Spleen (tissue), 11 donors: ENCODE measurements around the gene SYNGR2. TPM values are rescaled to one million over a fixed set of nuclear protein-coding genes. Genes with fewer than 3 reads are reported as not detected.

ENCODE experiments used
- DNase-seq: peaks from one replicate; pipeline ENCODE4 v3.0.0-alpha.2; 2020
- H3K27ac ChIP-seq, 8 donors: fragments of 200-600 bp; sonication (generic) in 7 of 8; 1 replicate in 4 of 8; 2 replicates in 4 of 8; pipeline versions ENCODE4 v1.5.0 to v1.8.0; 2016 to 2021; ENCODE audit warnings: inconsistent platforms in 4 of 8, mild to moderate bottlenecking in 4 of 8, moderate library complexity in 1 of 8
- H3K27me3 ChIP-seq, 7 donors: fragments of 200-600 bp; sonication (generic) in 6 of 7; replicated peaks in 1 of 7; 1 replicate in 4 of 7; 2 replicates in 3 of 7; pipeline versions ENCODE4 v1.5.0 to v1.8.0; 2016 to 2021; ENCODE audit warnings: inconsistent platforms in 3 of 7, mild to moderate bottlenecking in 1 of 7
- H3K36me3 ChIP-seq, 6 donors: fragments of 200-600 bp; sonication (generic) in 5 of 6; 1 replicate in 4 of 6; 2 replicates in 2 of 6; pipeline versions ENCODE4 v1.5.0 to v1.8.0; 2016 to 2021; ENCODE audit warnings: inconsistent platforms in 2 of 6
- H3K4me1 ChIP-seq, 6 donors: fragments of 200-600 bp; sonication (generic) in 5 of 6; 1 replicate in 3 of 6; 2 replicates in 3 of 6; pipeline versions ENCODE4 v1.5.0 to v1.8.0; 2016 to 2021; ENCODE audit warnings: inconsistent platforms in 3 of 6
- H3K4me3 ChIP-seq, 8 donors: fragments of 200-600 bp; sonication (generic) in 7 of 8; 1 replicate in 4 of 8; 2 replicates in 4 of 8; pipeline versions ENCODE4 v1.5.0 to v1.8.0; 2016 to 2021; ENCODE audit warnings: inconsistent platforms in 4 of 8, mild to moderate bottlenecking in 4 of 8, moderate library complexity in 2 of 8
- H3K9me3 ChIP-seq, 8 donors: fragments of 200-600 bp; sonication (generic) in 7 of 8; 1 replicate in 4 of 8; 2 replicates in 4 of 8; pipeline versions ENCODE4 v1.5.0 to v1.8.0; 2016 to 2021; ENCODE audit warnings: inconsistent platforms in 4 of 8
- CTCF ChIP-seq, 11 experiments: fragments of 200-600 bp in 7 of 11; fragments of 450-650 bp in 4 of 11; sonication (generic) in 4 of 11; IDR thresholded peaks in 8 of 11; conservative IDR thresholded peaks in 3 of 11; 1 replicate in 7 of 11; 2 replicates in 4 of 11; pipeline versions ENCODE4 v1.4.0 to v1.8.0; 2016 to 2021; ENCODE audit warnings: antibody characterized with exemption in 11 of 11, inconsistent platforms in 4 of 11, mild to moderate bottlenecking in 1 of 11
- POLR2A ChIP-seq, 3 donors: fragments of 450-650 bp; IDR thresholded peaks; one replicate each; pipeline ENCODE4 v1.5.1; 2017; ENCODE audit warnings: antibody characterized with exemption in 3 of 3, mild to moderate bottlenecking in 1 of 3
- POLR2AphosphoS5 ChIP-seq, 3 donors: sonication (generic); formaldehyde crosslinking; IDR thresholded peaks; one replicate each; pipeline ENCODE4 v1.5.1; 2017; ENCODE audit warnings: antibody characterized with exemption in 3 of 3
- WGBS, 5 donors: extraction: QIAGEN DNeasy Blood & Tissue Kit in 3 of 5; methylation state at CpG; one replicate each; pipeline versions ENCODE4 v1.1.5 to v1.1.7; 2013 to 2018; 5-methylcytosine and 5-hydroxymethylcytosine counted together
- intact Hi-C: fragments of 100-400 bp; cut with DNase I; formaldehyde crosslinking; loops from one replicate; pipeline ENCODE4 v1.15.0; 2023; ENCODE audit warnings: low total_unique reads
- polyA plus RNA-seq, 3 donors: library from polyadenylated mRNA; stranded (reverse); fragments of 200-250 nt; gene quantifications; one replicate each; pipeline ENCODE4 v1.2.1, GENCODE V29; 2013
- total RNA-seq, 7 donors: library from RNA; depleted of rRNA in 3 of 7; stranded (reverse); fragments of >200 nt in 3 of 7; fragmentation: NEBNext Ultra II Directional in 4 of 7; extraction: Animal tissue kit (Norgen Biotek cat#: 25700) in 4 of 7; gene quantifications; one replicate each; pipeline versions ENCODE4 v1.1.0 to v1.2.1, GENCODE V29; 2016 to 2021
- donor health status: healthy with polysubstance abuse.
- donor health status: DM: no; HTN: no; CAD: no; lungs with moderate emphysema.
- donor health status: DM: no; HTN: no; CAD: no.
- donor health status: Bipolar disorder and iron deficiency.
- donor health status: healthy.
- donor health status: DM: no; HTN: no; CAD: no.
- donor health status: DM: yes; HTN: yes; CAD: no.

Gene SYNGR2
- total and polyA plus RNA-seq, 10 donors = 107 to 201 (median 144) TPM

DNA sequence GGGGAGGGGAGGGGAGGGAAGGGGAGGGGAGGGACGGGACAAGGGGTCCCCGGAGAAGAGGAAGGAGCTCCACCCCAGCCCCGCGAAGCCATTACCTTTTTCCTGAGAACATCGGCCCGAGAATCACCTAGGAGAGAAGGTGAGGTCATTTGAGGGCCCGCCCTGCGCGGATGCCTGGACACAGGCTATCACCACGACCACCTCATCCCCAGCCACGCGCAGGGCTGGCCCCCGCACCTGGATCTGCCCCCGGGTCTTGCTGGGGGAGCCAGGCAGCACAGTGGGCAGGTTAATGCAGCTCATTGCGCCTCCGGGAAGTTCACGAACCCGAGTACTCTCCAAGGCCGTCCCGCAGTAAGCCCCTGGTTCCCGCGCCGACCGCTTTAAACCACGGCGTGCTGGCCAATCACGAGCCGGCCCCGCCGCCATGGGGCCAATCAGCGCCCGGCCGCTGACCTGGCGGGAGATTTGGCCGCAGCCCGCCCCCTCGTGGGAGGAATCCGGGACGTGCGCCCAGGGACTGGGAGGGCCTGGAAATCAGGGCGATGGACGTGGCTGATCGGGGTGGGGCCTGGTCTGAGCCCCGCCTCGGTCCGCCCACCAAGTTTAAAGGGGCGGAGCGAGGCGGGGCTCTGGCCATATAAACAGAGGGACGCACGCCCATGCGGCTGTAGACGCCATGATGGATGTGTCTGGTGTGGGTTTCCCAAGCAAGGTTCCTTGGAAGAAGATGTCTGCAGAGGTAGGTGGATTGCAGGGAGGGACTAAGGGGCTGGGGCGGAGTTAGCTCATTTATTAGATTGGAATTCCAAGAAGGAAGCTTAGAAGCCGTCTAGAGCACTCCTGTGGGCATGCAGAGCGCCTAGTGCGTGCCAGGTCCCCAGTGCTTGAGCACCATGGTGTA is 18.6 kb downstream of the SYNGR2 start, which contains the start of the genes AFMID and TK1:
Gene AFMID (plus strand): TSS at position 671 of the 904 bp plus-strand sequence. CDS start 9 bp downstream, at position 680.
Gene TK1 (minus strand): TSS at position 361 of the 904 bp plus-strand sequence. CDS start 58 bp downstream, at position 303.
- H3K4me1 ChIP-seq = peaks cover 3 to 52% (median 23%) of the 10 kb centered on the region in 6 donors
- H3K9me3 ChIP-seq = no peaks in the 10 kb centered on the region
- intact Hi-C loops = no loop called here
- TF ChIP-seq CTCF (IDR thresholded peaks at IDR 0.05 in 8 of 11, conservative IDR thresholded peaks at IDR 0.05 in 3 of 11) (peak; percentile 56 to 88 (median 84)), POLR2AphosphoS5 (IDR thresholded peaks at IDR 0.05) (peak; percentile 82 to 89 (median 86)), POLR2A (IDR thresholded peaks at IDR 0.05) (no peak)
- no peaks in the 10 kb centered on the region for H3K27me3 ChIP-seq
- H3K27ac ChIP-seq = peak within 1 kb of the TSS in 6 of 8 donors; percentile 19 to 79 (median 67)
- peak within 1 kb of the TSS; percentile 45 to 74 (median 50) for H3K4me3 ChIP-seq
- peak; percentile 96 for DNase-seq
- peaks cover 0 to 18% (median 2%) of the 10 kb centered on the region in 6 donors for H3K36me3 ChIP-seq
- WGBS, 5 donors = 4 to 8% (median 5%) methylated on average over 34 to 57 of the region's 57 CpGs

- TF ChIP-seq POLR2AphosphoS5 (IDR thresholded peaks at IDR 0.05) = no peak
- no peak for TF ChIP-seq POLR2A (IDR thresholded peaks at IDR 0.05)
- no peak for TF ChIP-seq CTCF (IDR thresholded peaks at IDR 0.05 in 8 of 11, conservative IDR thresholded peaks at IDR 0.05 in 3 of 11)
- Histone ChIP-seq H3K4me3 (no peak overlapping the region), H3K36me3 (peaks cover 0 to 52% (median 4%) of the 10 kb centered on the region in 6 donors), H3K9me3 (no peaks in the 10 kb centered on the region), H3K4me1 (peaks cover 0 to 19% (median 3%) of the 10 kb centered on the region in 6 donors), H3K27ac (no peak overlapping the region), H3K27me3 (no peaks in the 10 kb centered on the region)
- WGBS, 5 donors = 77 to 94% (median 92%) methylated on average over 5 of the region's 5 CpGs
- intact Hi-C loops = no loop called here
- DNase-seq = no peak
These were observed 28.3 kb downstream of the SYNGR2 start for GRCh38 chr17:78196716-78197115.

DNA sequence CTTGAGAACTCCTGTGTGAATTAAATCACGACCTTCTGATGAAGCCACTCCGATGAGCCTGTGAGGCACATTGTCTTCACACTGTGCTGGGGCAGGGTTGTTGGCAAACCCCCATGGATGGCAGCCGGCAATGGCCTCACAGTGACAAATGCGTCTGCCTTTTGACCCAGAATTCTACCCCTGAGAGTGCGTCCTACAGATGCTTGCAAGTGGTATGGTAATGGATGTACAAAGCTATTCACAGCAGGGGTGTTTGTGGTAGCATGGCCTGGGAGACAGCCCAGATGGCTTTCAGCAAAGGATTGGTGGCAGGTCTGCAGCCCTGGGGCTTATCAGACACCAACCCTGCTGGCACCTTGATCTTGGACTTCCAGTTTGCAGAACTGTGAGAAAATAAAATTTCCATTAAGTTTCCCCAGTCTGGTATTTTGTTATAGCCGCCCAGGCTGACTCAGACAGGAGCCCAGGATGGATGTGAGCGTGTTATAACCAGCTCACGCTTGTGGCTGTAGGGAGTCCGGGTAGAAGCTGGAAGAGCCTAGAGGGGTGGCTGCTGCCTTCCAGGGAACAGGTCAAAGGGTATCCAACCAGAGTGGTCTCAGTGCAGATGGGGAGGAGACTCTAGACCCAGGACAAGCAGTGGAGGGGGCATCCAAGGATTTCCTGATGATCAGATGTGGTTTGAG is 28.9 kb downstream of the SYNGR2 start:
- Histone ChIP-seq H3K9me3 (no peaks in the 10 kb centered on the region), H3K27ac (peak overlapping the region in 3 of 8 donors; percentile 86 to 92 (median 92)), H3K27me3 (no peaks in the 10 kb centered on the region), H3K36me3 (peaks cover 0 to 49% (median 3%) of the 10 kb centered on the region in 6 donors), H3K4me3 (no peak overlapping the region), H3K4me1 (peaks cover 0 to 19% (median 3%) of the 10 kb centered on the region in 6 donors)
- TF ChIP-seq POLR2AphosphoS5 (IDR thresholded peaks at IDR 0.05) (no peak), CTCF (IDR thresholded peaks at IDR 0.05 in 8 of 11, conservative IDR thresholded peaks at IDR 0.05 in 3 of 11) (no peak)
- intact Hi-C loops = no loop called here
- DNase-seq = no peak
- 91 to 93% (median 91%) methylated on average over 9 of the region's 9 CpGs for WGBS, 5 donors
